ENCODE data around the gene SLC30A1. TPM values are rescaled to one million over a fixed set of nuclear protein-coding genes. Genes with fewer than 3 reads are reported as not detected.

Gene SLC30A1
- total RNA-seq, 4 donors from 2014 or later: 5.8 to 44.7 (median 34.9) TPM

- no peaks in the 10 kb centered on the region for H3K9me3 ChIP-seq
- no peaks in the 10 kb centered on the region for H3K36me3 ChIP-seq
- no peak overlapping the region for H3K4me3 ChIP-seq
- TF ChIP-seq CTCF (IDR thresholded peaks at IDR 0.05) (no peak), POLR2A (IDR thresholded peaks at IDR 0.05) (no peak)
- no peak overlapping the region for H3K27ac ChIP-seq
- no peaks in the 10 kb centered on the region for H3K27me3 ChIP-seq
- H3K4me1 ChIP-seq: peaks cover 0 to 21% (median 0%) of the 10 kb centered on the region in 4 donors
- no peak for DNase-seq
Measured at GRCh38 chr1:211611818-211612217, 32.9 kb upstream of the SLC30A1 start.

GRCh38 chr1:211610779-211611556, 32.0 kb upstream of the SLC30A1 start:
- H3K9me3 ChIP-seq: no peaks in the 10 kb centered on the region
- no peaks in the 10 kb centered on the region for H3K27me3 ChIP-seq
- no peak overlapping the region for H3K27ac ChIP-seq
- H3K36me3 ChIP-seq: no peaks in the 10 kb centered on the region
- DNase-seq: no peak
- TF ChIP-seq POLR2A (IDR thresholded peaks at IDR 0.05) (no peak), CTCF (IDR thresholded peaks at IDR 0.05) (no peak)
- no peak overlapping the region for H3K4me3 ChIP-seq
- peaks cover 0 to 21% (median 0%) of the 10 kb centered on the region in 4 donors for H3K4me1 ChIP-seq

DNA sequence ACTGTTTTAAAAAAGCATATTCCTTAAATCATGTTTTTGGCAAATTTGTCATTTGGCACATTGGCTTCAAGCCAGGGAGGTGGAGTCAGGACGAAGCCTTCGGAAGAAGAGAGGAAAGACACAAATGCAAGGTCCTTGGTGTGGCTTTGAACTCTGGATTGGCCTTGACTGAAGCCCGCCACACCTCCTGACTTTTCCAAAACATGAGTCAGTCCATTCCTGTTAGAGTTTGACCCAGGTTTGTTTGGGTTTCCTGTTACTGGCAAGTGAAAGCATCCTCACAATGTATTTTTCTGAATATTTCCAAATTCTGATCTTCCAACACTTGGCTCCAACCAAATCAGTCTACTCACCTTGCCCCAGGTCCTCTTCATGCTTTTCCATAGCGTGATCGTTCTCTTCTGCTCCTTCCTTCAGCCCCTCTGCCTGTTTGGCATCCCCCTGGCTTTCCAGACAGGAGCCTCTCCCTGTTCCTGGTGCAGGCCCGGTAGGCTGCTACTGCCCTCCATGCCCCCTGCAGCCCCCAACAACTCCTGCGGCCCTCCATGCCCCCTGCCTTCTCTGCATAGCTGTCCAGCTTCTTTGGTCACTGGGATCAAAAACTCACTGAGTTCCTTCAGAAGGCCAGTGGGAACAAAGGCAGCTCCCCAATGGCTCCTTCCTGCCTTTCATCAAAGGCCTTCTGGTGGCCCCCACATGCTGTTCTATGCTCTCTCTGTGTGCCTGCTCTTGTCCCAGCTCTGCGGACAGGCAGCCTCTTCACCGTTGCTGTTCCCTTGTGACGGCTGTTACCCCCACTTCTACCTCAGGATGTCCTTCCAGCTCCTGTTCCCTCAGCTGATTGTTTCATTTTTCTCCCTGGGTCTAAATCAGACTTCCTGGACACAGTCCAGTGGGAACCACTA, 30.4 kb upstream of the SLC30A1 start:
- Histone ChIP-seq H3K4me1 (peaks cover 0 to 16% (median 0%) of the 10 kb centered on the region in 4 donors), H3K36me3 (no peaks in the 10 kb centered on the region), H3K9me3 (no peaks in the 10 kb centered on the region), H3K27ac (no peak overlapping the region), H3K27me3 (no peaks in the 10 kb centered on the region), H3K4me3 (no peak overlapping the region)
- peak in 1 of 3 donors; percentile 65 for DNase-seq
- TF ChIP-seq CTCF (IDR thresholded peaks at IDR 0.05): no peak
- TF ChIP-seq POLR2A (IDR thresholded peaks at IDR 0.05): no peak

GRCh38 chr1:211607754-211608473, 29.0 kb upstream of the SLC30A1 start:
- DNase-seq: no peak
- Histone ChIP-seq H3K9me3 (no peaks in the 10 kb centered on the region), H3K27ac (peak overlapping the region in 1 of 4 donors; percentile 56), H3K4me3 (no peak overlapping the region), H3K36me3 (no peaks in the 10 kb centered on the region), H3K4me1 (peaks cover 0 to 18% (median 0%) of the 10 kb centered on the region in 4 donors), H3K27me3 (no peaks in the 10 kb centered on the region)
- TF ChIP-seq CTCF (IDR thresholded peaks at IDR 0.05) (no peak), POLR2A (IDR thresholded peaks at IDR 0.05) (no peak)

Data from Peyer's patch (tissue), 4 donors.